HepG2 (cell line): ENCODE results near the gene ANKRD12. TPM values are rescaled to one million over a fixed set of nuclear protein-coding genes. Genes with fewer than 3 reads are reported as not detected.

Experiments
- CEBPZ ChIP-seq: IDR thresholded peaks from 2 replicates; pipeline ENCODE4 v1.6.1; 2012; ENCODE audit warnings: low read length, improper control_type of control experiment
- CREM ChIP-seq, 2 experiments: sonication (generic) in 1 of 2; formaldehyde crosslinking in 1 of 2; IDR thresholded peaks; 2 replicates each; pipeline versions ENCODE4 v1.4.0 to v1.6.1; 2016 to 2020; ENCODE audit warnings: antibody characterized with exemption in 1 of 2, mild to moderate bottlenecking in 1 of 2, missing genetic modification reagents in 1 of 2
- GLI4 ChIP-seq: sonication (generic); formaldehyde crosslinking; IDR thresholded peaks from 2 replicates; pipeline ENCODE4 v1.5.1; 2020; ENCODE audit warnings: missing genetic modification reagents, mild to moderate bottlenecking, moderate library complexity, borderline replicate concordance
- HDAC1 ChIP-seq: sonication (generic); formaldehyde crosslinking; IDR thresholded peaks from 2 replicates; pipeline ENCODE4 v1.5.1; 2020; ENCODE audit warnings: mild to moderate bottlenecking, missing genetic modification reagents
- JUN ChIP-seq: sonication (generic); formaldehyde crosslinking; IDR thresholded peaks from 2 replicates; pipeline ENCODE4 v1.4.0; 2020; ENCODE audit warnings: mild to moderate bottlenecking, missing genetic modification reagents
- NRL ChIP-seq: sonication (generic); formaldehyde crosslinking; IDR thresholded peaks from 2 replicates; pipeline ENCODE4 v1.5.0; 2020; ENCODE audit warnings: missing genetic modification reagents, mild to moderate bottlenecking, moderate library complexity, borderline replicate concordance
- SYNCRIP ChIP-seq: fragments of 200-400 bp; formaldehyde crosslinking; IDR thresholded peaks from 2 replicates; pipeline ENCODE4 v1.6.1; 2018; ENCODE audit warnings: mild to moderate bottlenecking, low read depth, low read length; ENCODE audit not compliant: insufficient read depth
- TBX3 ChIP-seq: fragments of 450-650 bp; IDR thresholded peaks from 2 replicates; pipeline ENCODE4 v1.6.1; 2017; ENCODE audit warnings: antibody characterized with exemption, mild to moderate bottlenecking, inconsistent platforms, borderline replicate concordance
- TEAD3 ChIP-seq: optimal IDR thresholded peaks from 2 replicates; pipeline ENCODE3; 2016; ENCODE audit warnings: borderline replicate concordance
- ZNF788 ChIP-seq: sonication (generic); formaldehyde crosslinking; IDR thresholded peaks from 2 replicates; pipeline ENCODE4 v1.5.0; 2020; ENCODE audit warnings: mild to moderate bottlenecking, missing genetic modification reagents, borderline replicate concordance
- polyA plus RNA-seq, 8 experiments: library from polyadenylated mRNA; depleted of rRNA in 3 of 8; stranded (reverse) in 7 of 8; unstranded in 1 of 8; fragments of >200 nt; fragmentation: Illumina TruSeq in 4 of 8; extraction: Trizol in 4 of 8; gene quantifications; 2 replicates each; pipeline versions ENCODE4 v1.2.1 to v1.2.3, GENCODE V29; 2011 to 2016; ENCODE audit warnings: low read depth in 4 of 8, missing spikeins in 1 of 8, mixed read lengths in 1 of 8; ENCODE audit not compliant: insufficient read depth in 1 of 8
- total RNA-seq, 5 experiments: library from RNA; depleted of rRNA; stranded (reverse); fragments of >200 nt; fragmentation: Illumina TruSeq; extraction: Trizol; gene quantifications; 2 replicates each; pipeline ENCODE4 v1.2.3, GENCODE V29; 2016; ENCODE audit warnings: low read depth in 1 of 5
- TF ChIP-seq, protein P1 (sequence below): sonication (generic); formaldehyde crosslinking; IDR thresholded peaks from 2 replicates; pipeline ENCODE4 v1.5.0; 2020; ENCODE audit warnings: mild to moderate bottlenecking, missing genetic modification reagents, borderline replicate concordance
- TF ChIP-seq, protein P2 (sequence below): sonication (generic); formaldehyde crosslinking; IDR thresholded peaks from 2 replicates; pipeline ENCODE4 v1.4.0; 2020; ENCODE audit warnings: missing genetic modification reagents, mild to moderate bottlenecking, borderline replicate concordance

Gene ANKRD12
- total and polyA plus RNA-seq, 2 of the 13 experiments (the other 11 are each of a cell fraction or from before 2014, with no cell fraction given): 6.0 to 23.2 TPM

- TF ChIP-seq, protein P1, sequence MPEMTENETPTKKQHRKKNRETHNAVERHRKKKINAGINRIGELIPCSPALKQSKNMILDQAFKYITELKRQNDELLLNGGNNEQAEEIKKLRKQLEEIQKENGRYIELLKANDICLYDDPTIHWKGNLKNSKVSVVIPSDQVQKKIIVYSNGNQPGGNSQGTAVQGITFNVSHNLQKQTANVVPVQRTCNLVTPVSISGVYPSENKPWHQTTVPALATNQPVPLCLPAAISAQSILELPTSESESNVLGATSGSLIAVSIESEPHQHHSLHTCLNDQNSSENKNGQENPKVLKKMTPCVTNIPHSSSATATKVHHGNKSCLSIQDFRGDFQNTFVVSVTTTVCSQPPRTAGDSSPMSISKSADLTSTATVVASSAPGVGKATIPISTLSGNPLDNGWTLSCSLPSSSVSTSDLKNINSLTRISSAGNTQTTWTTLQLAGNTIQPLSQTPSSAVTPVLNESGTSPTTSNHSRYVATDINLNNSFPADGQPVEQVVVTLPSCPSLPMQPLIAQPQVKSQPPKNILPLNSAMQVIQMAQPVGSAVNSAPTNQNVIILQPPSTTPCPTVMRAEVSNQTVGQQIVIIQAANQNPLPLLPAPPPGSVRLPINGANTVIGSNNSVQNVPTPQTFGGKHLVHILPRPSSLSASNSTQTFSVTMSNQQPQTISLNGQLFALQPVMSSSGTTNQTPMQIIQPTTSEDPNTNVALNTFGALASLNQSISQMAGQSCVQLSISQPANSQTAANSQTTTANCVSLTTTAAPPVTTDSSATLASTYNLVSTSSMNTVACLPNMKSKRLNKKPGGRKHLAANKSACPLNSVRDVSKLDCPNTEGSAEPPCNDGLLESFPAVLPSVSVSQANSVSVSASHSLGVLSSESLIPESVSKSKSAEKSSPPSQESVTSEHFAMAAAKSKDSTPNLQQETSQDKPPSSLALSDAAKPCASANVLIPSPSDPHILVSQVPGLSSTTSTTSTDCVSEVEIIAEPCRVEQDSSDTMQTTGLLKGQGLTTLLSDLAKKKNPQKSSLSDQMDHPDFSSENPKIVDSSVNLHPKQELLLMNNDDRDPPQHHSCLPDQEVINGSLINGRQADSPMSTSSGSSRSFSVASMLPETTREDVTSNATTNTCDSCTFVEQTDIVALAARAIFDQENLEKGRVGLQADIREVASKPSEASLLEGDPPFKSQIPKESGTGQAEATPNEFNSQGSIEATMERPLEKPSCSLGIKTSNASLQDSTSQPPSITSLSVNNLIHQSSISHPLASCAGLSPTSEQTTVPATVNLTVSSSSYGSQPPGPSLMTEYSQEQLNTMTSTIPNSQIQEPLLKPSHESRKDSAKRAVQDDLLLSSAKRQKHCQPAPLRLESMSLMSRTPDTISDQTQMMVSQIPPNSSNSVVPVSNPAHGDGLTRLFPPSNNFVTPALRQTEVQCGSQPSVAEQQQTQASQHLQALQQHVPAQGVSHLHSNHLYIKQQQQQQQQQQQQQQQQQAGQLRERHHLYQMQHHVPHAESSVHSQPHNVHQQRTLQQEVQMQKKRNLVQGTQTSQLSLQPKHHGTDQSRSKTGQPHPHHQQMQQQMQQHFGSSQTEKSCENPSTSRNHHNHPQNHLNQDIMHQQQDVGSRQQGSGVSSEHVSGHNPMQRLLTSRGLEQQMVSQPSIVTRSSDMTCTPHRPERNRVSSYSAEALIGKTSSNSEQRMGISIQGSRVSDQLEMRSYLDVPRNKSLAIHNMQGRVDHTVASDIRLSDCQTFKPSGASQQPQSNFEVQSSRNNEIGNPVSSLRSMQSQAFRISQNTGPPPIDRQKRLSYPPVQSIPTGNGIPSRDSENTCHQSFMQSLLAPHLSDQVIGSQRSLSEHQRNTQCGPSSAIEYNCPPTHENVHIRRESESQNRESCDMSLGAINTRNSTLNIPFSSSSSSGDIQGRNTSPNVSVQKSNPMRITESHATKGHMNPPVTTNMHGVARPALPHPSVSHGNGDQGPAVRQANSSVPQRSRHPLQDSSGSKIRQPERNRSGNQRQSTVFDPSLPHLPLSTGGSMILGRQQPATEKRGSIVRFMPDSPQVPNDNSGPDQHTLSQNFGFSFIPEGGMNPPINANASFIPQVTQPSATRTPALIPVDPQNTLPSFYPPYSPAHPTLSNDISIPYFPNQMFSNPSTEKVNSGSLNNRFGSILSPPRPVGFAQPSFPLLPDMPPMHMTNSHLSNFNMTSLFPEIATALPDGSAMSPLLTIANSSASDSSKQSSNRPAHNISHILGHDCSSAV (CRISPR knock-in tag): no peak
- peak; percentile 11 for TF ChIP-seq TEAD3
- no peak; the same call in 1 of the 2 replicates for TF ChIP-seq CREM (IDR thresholded peaks at IDR 0.05)
- no peak for TF ChIP-seq CREM (CRISPR knock-in tag; IDR thresholded peaks at IDR 0.05)
- no peak for TF ChIP-seq CEBPZ
- TF ChIP-seq, protein P2, sequence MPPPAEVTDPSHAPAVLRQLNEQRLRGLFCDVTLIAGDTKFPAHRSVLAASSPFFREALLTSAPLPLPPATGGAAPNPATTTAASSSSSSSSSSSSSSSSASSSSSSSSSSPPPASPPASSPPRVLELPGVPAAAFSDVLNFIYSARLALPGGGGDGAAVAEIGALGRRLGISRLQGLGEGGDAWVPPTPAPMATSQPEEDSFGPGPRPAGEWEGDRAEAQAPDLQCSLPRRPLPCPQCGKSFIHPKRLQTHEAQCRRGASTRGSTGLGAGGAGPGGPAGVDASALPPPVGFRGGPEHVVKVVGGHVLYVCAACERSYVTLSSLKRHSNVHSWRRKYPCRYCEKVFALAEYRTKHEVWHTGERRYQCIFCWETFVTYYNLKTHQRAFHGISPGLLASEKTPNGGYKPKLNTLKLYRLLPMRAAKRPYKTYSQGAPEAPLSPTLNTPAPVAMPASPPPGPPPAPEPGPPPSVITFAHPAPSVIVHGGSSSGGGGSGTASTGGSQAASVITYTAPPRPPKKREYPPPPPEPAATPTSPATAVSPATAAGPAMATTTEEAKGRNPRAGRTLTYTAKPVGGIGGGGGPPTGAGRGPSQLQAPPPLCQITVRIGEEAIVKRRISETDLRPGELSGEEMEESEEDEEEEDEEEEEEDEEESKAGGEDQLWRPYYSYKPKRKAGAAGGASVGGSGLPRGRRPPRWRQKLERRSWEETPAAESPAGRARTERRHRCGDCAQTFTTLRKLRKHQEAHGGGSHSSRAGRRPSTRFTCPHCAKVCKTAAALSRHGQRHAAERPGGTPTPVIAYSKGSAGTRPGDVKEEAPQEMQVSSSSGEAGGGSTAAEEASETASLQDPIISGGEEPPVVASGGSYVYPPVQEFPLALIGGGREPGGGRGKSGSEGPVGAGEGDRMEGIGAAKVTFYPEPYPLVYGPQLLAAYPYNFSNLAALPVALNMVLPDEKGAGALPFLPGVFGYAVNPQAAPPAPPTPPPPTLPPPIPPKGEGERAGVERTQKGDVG (CRISPR knock-in tag): no peak
- peak; percentile 73 for TF ChIP-seq JUN (CRISPR knock-in tag)
- TF ChIP-seq HDAC1 (CRISPR knock-in tag): no peak; the same call in 1 of the 2 replicates
- TF ChIP-seq ZNF788 (CRISPR knock-in tag): peak; percentile 84
- TF ChIP-seq GLI4 (CRISPR knock-in tag): 0 out of 2 replicates have a peak, but pooled peaks have one; percentile 15
- TF ChIP-seq NRL (CRISPR knock-in tag): peak; percentile 71; the same call in 1 of the 2 replicates
- TF ChIP-seq SYNCRIP: no peak
- TF ChIP-seq TBX3: peak; percentile 54; the same call in 1 of the 2 replicates
Observed at GRCh38 chr18:9136315-9137155, at the start of gene ANKRD12 (continued).
